Natural killer cell (primary cell): ENCODE measurements around the gene DDX18. TPM values are rescaled to one million over a fixed set of nuclear protein-coding genes. Genes with fewer than 3 reads are reported as not detected.
A peak's percentile ranks its signal among the peaks of the same experiment; 100 is the strongest.
"Not testable (repeated sequence)": the region's sequence is repeated elsewhere in the genome, so short reads cannot be mapped to it uniquely, and the experiment has no call there.

ENCODE experiments used
- ATAC-seq, 3 donors: fragments of 150-1000 bp in 2 of 3; fragments of 200-7000 bp in 1 of 3; cut with Tn5 transposase; 1 replicate in 1 of 3; 2 replicates in 2 of 3; pipeline ENCODE4 v1.10.0; 2021; ENCODE audit warnings: mild to moderate bottlenecking in 2 of 3, moderate library complexity in 2 of 3
- DNase-seq, 2 donors: peaks; one replicate each; pipeline versions ENCODE4 v3.0.0 to v3.0.0-alpha.2; 2013 to 2021; ENCODE audit warnings: mixed read lengths in 1 of 2
- H3K27ac ChIP-seq: one replicate; pipeline ENCODE4 v1.5.1; 2013; ENCODE audit warnings: mild to moderate bottlenecking, low read length
- H3K27me3 ChIP-seq: one replicate; pipeline ENCODE4 v1.6.1; 2013; ENCODE audit warnings: low read length; ENCODE audit not compliant: control insufficient read depth, insufficient read depth
- H3K36me3 ChIP-seq: one replicate; pipeline ENCODE4 v1.6.1; 2013; ENCODE audit warnings: low read length; ENCODE audit not compliant: control insufficient read depth, insufficient read depth
- H3K4me1 ChIP-seq: one replicate; pipeline ENCODE4 v1.6.1; 2013; ENCODE audit warnings: low read length; ENCODE audit not compliant: control insufficient read depth, insufficient read depth
- H3K4me3 ChIP-seq: one replicate; pipeline ENCODE4 v1.5.1; 2013; ENCODE audit warnings: low read length
- H3K9me3 ChIP-seq: one replicate; pipeline ENCODE4 v1.6.1; 2013; ENCODE audit warnings: low read length; ENCODE audit not compliant: control insufficient read depth, insufficient read depth
- H3K27ac Mint-ChIP-seq, 2 donors: one replicate each; pipeline ENCODE4 v1.8.0; 2022; ENCODE audit warnings: mild to moderate bottlenecking in 2 of 2, mixed read lengths in 2 of 2, moderate library complexity in 1 of 2
- H3K27me3 Mint-ChIP-seq, 2 donors: one replicate each; pipeline ENCODE4 v1.8.0; 2022; ENCODE audit warnings: low read depth in 2 of 2, mixed read lengths in 2 of 2
- H3K36me3 Mint-ChIP-seq: one replicate; pipeline ENCODE4 v1.8.0; 2022; ENCODE audit warnings: mixed read lengths
- H3K4me1 Mint-ChIP-seq, 2 donors: one replicate each; pipeline ENCODE4 v1.8.0; 2022; ENCODE audit warnings: mixed read lengths in 2 of 2
- H3K4me3 Mint-ChIP-seq: one replicate; pipeline ENCODE4 v1.8.0; 2022; ENCODE audit warnings: mild to moderate bottlenecking, moderate library complexity, mixed read lengths
- H3K9me3 Mint-ChIP-seq, 2 donors: one replicate each; pipeline ENCODE4 v1.8.0; 2022; ENCODE audit warnings: mixed read lengths in 2 of 2
- CTCF ChIP-seq: fragments of 200-600 bp; IDR thresholded peaks from one replicate; pipeline ENCODE4 v1.8.0; 2022; ENCODE audit warnings: antibody characterized with exemption
- WGBS: methylation state at CpG from one replicate; pipeline ENCODE4 v1.1.7; 2013; ENCODE audit warnings: missing lambda C conversion rate; ENCODE audit not compliant: insufficient coverage; 5-methylcytosine and 5-hydroxymethylcytosine counted together
- intact Hi-C: fragments of 100-400 bp; cut with micrococcal nuclease; formaldehyde crosslinking; loops from one replicate; pipeline ENCODE4 v1.14.2; 2022
- total RNA-seq, 4 donors: library from RNA; stranded (reverse); fragments of 120-200 nt in 1 of 4; gene quantifications; one replicate each; pipeline versions ENCODE4 v1.2.3 to v1.2.4, GENCODE V29; 2013 to 2022

The DDX18 gene
- total RNA-seq, 3 donors from 2014 or later (not counting 1 experiment from before 2014, with no cell fraction given), result 65.2 to 68.6 (median 67.8) TPM

DNA sequence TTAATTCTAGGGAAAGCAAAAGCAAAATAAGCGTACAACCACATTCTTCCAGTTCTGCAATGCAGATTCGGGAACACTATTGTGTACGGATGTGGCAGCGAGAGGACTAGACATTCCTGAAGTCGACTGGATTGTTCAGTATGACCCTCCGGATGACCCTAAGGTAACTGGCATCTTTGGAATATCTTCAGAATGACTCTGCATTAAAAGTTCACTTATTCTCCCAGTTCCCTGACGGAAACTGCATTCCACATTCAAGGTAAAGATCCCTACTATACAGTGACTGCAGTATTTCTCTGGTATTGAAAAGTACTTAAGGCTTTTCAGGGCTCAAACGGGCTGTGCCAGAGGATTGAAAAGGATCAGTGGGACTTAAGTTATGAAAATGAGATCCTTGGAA, 10.9 kb downstream of the DDX18 start:
- DNase-seq, result no peak
- H3K36me3 Mint-ChIP-seq, result peaks cover 70% of the 10 kb centered on the region
- no peaks in the 10 kb centered on the region for H3K27me3 Mint-ChIP-seq
- intact Hi-C loops, result no loop called here
- no peak overlapping the region for H3K4me3 Mint-ChIP-seq
- peak overlapping the region in 1 of 2 donors; percentile 65 for H3K27ac Mint-ChIP-seq
- Histone ChIP-seq H3K4me3 (no peak overlapping the region), H3K4me1 (no peaks in the 10 kb centered on the region), H3K27ac (no peak overlapping the region), H3K36me3 (peaks cover 92% of the 10 kb centered on the region), H3K9me3 (no peaks in the 10 kb centered on the region), H3K27me3 (no peaks in the 10 kb centered on the region)
- no peak for TF ChIP-seq CTCF
- 90% methylated on average over 8 of the region's 8 CpGs for WGBS
- H3K4me1 Mint-ChIP-seq, result peaks cover 0 to 6% of the 10 kb centered on the region in 2 donors
- no peaks in the 10 kb centered on the region for H3K9me3 Mint-ChIP-seq
- no peak for ATAC-seq

DNA sequence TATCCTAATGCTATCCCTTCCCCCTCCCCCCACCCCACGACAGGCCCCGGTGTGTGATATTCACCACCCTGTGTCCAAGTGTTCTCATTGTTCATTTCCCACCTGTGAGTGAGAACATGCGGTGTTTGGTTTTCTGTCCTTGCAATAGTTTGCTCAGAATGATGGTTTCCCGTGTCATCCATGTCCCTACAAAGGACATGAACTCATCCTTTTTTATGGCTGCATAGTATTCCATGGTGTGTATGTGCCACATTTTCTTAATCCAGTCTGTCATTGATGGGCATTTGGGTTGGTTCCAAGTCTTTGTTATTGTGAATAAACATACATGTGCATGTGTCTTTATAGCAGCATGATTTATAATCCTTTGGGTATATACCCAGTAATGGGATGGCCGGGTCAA, 13.0 kb downstream of the DDX18 start:
- DNase-seq, H3K9me3 ChIP-seq, H3K9me3 Mint-ChIP-seq, H3K4me3 ChIP-seq, H3K27ac ChIP-seq, H3K4me3 Mint-ChIP-seq, intact Hi-C loops, H3K27me3 Mint-ChIP-seq, ATAC-seq, H3K4me1 Mint-ChIP-seq, H3K27me3 ChIP-seq, H3K27ac Mint-ChIP-seq, H3K4me1 ChIP-seq: not testable (repeated sequence)
- peaks cover 53% of the 10 kb centered on the region for H3K36me3 Mint-ChIP-seq
- peaks cover 88% of the 10 kb centered on the region for H3K36me3 ChIP-seq
- 96% methylated on average over 5 of the region's 5 CpGs for WGBS

DNA sequence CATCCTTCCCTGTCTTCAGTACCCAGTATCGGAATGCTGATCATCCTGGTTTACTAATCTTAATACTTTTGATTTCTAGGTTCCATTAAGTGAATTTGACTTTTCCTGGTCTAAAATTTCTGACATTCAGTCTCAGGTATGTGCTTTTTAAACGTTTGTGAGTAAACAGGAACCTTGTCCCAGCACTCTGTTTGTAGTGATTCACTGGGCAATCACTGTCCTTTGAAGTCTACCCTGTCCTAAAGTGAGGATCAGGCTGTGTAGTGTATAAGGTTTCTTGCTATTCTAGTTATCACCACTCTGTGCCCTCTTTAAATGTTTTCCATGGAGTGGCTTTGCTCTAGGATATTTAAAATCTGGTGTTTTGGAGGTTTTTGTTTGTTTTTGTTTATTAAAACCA, 14.4 kb downstream of the DDX18 start:
- H3K27ac Mint-ChIP-seq, result peak overlapping the region in 1 of 2 donors; percentile 37
- no peaks in the 10 kb centered on the region for H3K9me3 ChIP-seq
- H3K27ac ChIP-seq, result no peak overlapping the region
- no peak for DNase-seq
- WGBS, result 91% methylated on average over 2 of the region's 2 CpGs
- peaks cover 44% of the 10 kb centered on the region for H3K36me3 Mint-ChIP-seq
- no peak for ATAC-seq
- no peaks in the 10 kb centered on the region for H3K9me3 Mint-ChIP-seq
- H3K4me3 Mint-ChIP-seq, result no peak overlapping the region
- H3K27me3 ChIP-seq, result no peaks in the 10 kb centered on the region
- H3K4me1 ChIP-seq, result no peaks in the 10 kb centered on the region
- intact Hi-C loops, result no loop called here
- no peak overlapping the region for H3K4me3 ChIP-seq
- no peak for TF ChIP-seq CTCF
- peaks cover 83% of the 10 kb centered on the region for H3K36me3 ChIP-seq
- H3K27me3 Mint-ChIP-seq, result no peaks in the 10 kb centered on the region
- peaks cover 0 to 6% of the 10 kb centered on the region in 2 donors for H3K4me1 Mint-ChIP-seq

GRCh38 chr2:117832332-117832731, 17.8 kb downstream of the DDX18 start:
- intact Hi-C loops, result no loop called here
- H3K9me3 Mint-ChIP-seq, result no peaks in the 10 kb centered on the region

More at GRCh38 chr2:117832332-117832731, 17.8 kb downstream of the DDX18 start:
- peaks cover 49% of the 10 kb centered on the region for H3K36me3 ChIP-seq
- no peak overlapping the region for H3K27ac ChIP-seq
- Mint-ChIP-seq H3K4me1 (peaks cover 11 to 15% of the 10 kb centered on the region in 2 donors), H3K27ac (no peak overlapping the region), H3K27me3 (no peaks in the 10 kb centered on the region), H3K4me3 (no peak overlapping the region), H3K36me3 (peaks cover 23% of the 10 kb centered on the region)
- H3K4me3 ChIP-seq, result no peak overlapping the region
- TF ChIP-seq CTCF, result no peak
- ATAC-seq (no peak), DNase-seq (no peak)
- H3K9me3 ChIP-seq, result no peaks in the 10 kb centered on the region
- H3K27me3 ChIP-seq, result no peaks in the 10 kb centered on the region
- WGBS, result 89% methylated on average over 1 of the region's 1 CpG
- peaks cover 13% of the 10 kb centered on the region for H3K4me1 ChIP-seq
